ENCODE data around the gene ROR2. TPM values are rescaled to one million over a fixed set of nuclear protein-coding genes. Genes with fewer than 3 reads are reported as not detected.

ROR2 gene
- total and polyA plus RNA-seq, 2 of the 8 experiments (the other 6 are each of a cell fraction or from before 2014, with no cell fraction given) = 2.7 to 4.3 TPM

- Histone ChIP-seq H2BK20ac (ENCODE audit: low read length) (no peak overlapping the region), H3K23ac (ENCODE audit: insufficient read length) (no peak overlapping the region)
Observed at GRCh38 chr9:91642771-91643170, 307.3 kb downstream of the ROR2 start.

More at GRCh38 chr9:91642771-91643170, 307.3 kb downstream of the ROR2 start:
- Histone ChIP-seq H2AK5ac (ENCODE audit: low read depth, low read length) (no peak overlapping the region), H2BK12ac (ENCODE audit: low read depth, low read length) (no peak overlapping the region), H3K27ac (ENCODE audit: low read depth, low read length) (no peak overlapping the region), H4K5ac (ENCODE audit: insufficient read length, low read depth, low read length) (no peak overlapping the region), H3K4me3 (ENCODE audit: extremely low read depth in 1 of 4, insufficient read depth in 2 of 4, low read depth in 3 of 4, low read length in 4 of 4) (no peak overlapping the region), H3K79me1 (ENCODE audit: low read depth, low read length) (no peaks in the 10 kb centered on the region; the same call in 1 of the 2 replicates), H3K36me3 (ENCODE audit: control insufficient read depth in 2 of 4, insufficient read depth in 4 of 4, low read length in 3 of 4) (no peaks in the 10 kb centered on the region), H2BK120ac (replicated peaks; ENCODE audit: low read depth, low read length) (no peak overlapping the region), H4K91ac (replicated peaks; ENCODE audit: insufficient read length, low read length) (no peak overlapping the region), H3K56ac (replicated peaks; ENCODE audit: insufficient read length, low read depth, low read length) (no peak overlapping the region), H3K14ac (ENCODE audit: insufficient read length) (no peak overlapping the region), H3K18ac (ENCODE audit: extremely low read depth, low read length) (no peak overlapping the region), H4K20me1 (replicated peaks in 1 of 2; ENCODE audit: control insufficient read depth in 1 of 2, insufficient read depth in 2 of 2, low read length in 2 of 2) (no peaks in the 10 kb centered on the region), H3K27me3 (replicated peaks in 1 of 4; ENCODE audit: control insufficient read depth in 3 of 4, extremely low read depth in 1 of 4, insufficient read depth in 3 of 4, low read length in 3 of 4) (no peaks in the 10 kb centered on the region), H2BK5ac (ENCODE audit: low read depth, low read length) (no peak overlapping the region), H3K9ac (replicated peaks in 1 of 4; ENCODE audit: extremely low read depth in 1 of 4, low read depth in 3 of 4, low read length in 3 of 4) (no peak overlapping the region), H3K9me3 (ENCODE audit: insufficient read depth in 2 of 2, low read depth in 1 of 2, low read length in 1 of 2) (no peaks in the 10 kb centered on the region; a peak in 1 of 4 replicates), H3K4me2 (ENCODE audit: insufficient read depth in 1 of 2, low read depth in 2 of 2, low read length in 2 of 2) (no peak overlapping the region), H2BK15ac (ENCODE audit: low read length) (no peak overlapping the region), H4K8ac (ENCODE audit: extremely low read depth, insufficient read depth, low read length) (no peak overlapping the region), H3K23me2 (ENCODE audit: low read depth, low read length) (no peaks in the 10 kb centered on the region), H3K4me1 (replicated peaks in 1 of 4; ENCODE audit: control insufficient read depth in 3 of 4, insufficient read depth in 4 of 4, low read length in 3 of 4) (no peaks in the 10 kb centered on the region), H2AFZ (ENCODE audit: low read length) (no peak overlapping the region), H3K4ac (replicated peaks; ENCODE audit: insufficient read length, low read depth, low read length) (no peak overlapping the region), H3K79me2 (ENCODE audit: control insufficient read depth in 1 of 2, insufficient read depth in 2 of 2, low read length in 2 of 2) (no peaks in the 10 kb centered on the region)
- POLR2A ChIA-PET (ENCODE audit: partially characterized antibody) = no interaction called here
- WGBS, 2 experiments (ENCODE audit: extremely low coverage in 1 of 2, insufficient coverage in 1 of 2, insufficient read length in 1 of 2, insufficient replicate concordance in 2 of 2, low coverage in 1 of 2, low lambda C conversion rate in 2 of 2, missing lambda C conversion rate in 1 of 2) = 92% methylated on average over 5 of the region's 5 CpGs; no CpG with 5 or more reads in 1 of the 2 experiments
- FAIRE-seq = no peak
- no peak for TF ChIP-seq SIX5 (IDR thresholded peaks at IDR 0.05; ENCODE audit: low read depth, low read length)
- TF ChIP-seq HDAC6 (IDR thresholded peaks at IDR 0.05; ENCODE audit: low read depth, low read length) = no peak
- TF ChIP-seq JUND (IDR thresholded peaks at IDR 0.05; ENCODE audit: low read length) = no peak
- TF ChIP-seq TAF7 (optimal IDR thresholded peaks at IDR 0.05; ENCODE audit: borderline replicate concordance, low read depth, low read length) = no peak
- no peak for TF ChIP-seq YY1 (IDR thresholded peaks at IDR 0.05; ENCODE audit: low read depth, low read length)
- TF ChIP-seq BCL11A (IDR thresholded peaks at IDR 0.05; ENCODE audit: low read depth in 2 of 2, low read length in 2 of 2) = no peak
- no peak for TF ChIP-seq PHF8 (conservative IDR thresholded peaks at IDR 0.05; ENCODE audit: low read depth, low read length)
- no peak for TF ChIP-seq CEBPB (IDR thresholded peaks at IDR 0.05; ENCODE audit: low read depth, low read length)
- TF ChIP-seq TCF12 (IDR thresholded peaks at IDR 0.05; ENCODE audit: low read depth, low read length) = no peak
- DNase-seq (ENCODE audit: low read depth in 1 of 2, low spot score in 2 of 2) = no peak
- CTCF ChIA-PET (ENCODE audit: partially characterized antibody) = no interaction called here

Measured in H1 (cell line).